GM11168 (cell line): Measurements from ENCODE around the gene ATOH8.

Experiments used
- in situ Hi-C: fragments of 300-500 bp; cut with MboI; formaldehyde crosslinking; loops from one replicate; pipeline ENCODE4 v1.12.0; 2022; ENCODE audit warnings: low sequenced_read_pairs; ENCODE audit not compliant: unreplicated experiment

The ATOH8 gene

DNA sequence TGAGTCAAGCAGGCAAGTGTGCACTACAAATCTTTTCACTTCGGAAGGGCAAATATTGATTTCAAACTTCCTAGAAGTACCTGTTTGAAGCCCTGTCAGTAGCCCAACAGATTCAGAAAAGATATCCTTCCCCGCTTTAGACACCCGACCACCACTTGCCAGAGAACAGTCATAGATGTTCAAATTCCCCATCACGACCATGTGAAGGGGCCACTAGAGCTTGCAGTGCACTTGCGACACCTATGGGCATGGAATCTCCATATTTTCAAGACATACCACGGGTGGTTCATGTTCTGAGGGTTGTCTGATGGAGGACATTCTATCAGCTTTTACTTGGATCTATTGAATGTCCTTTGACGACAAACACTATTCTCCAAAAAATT lies 35.8 kb upstream of the ATOH8 start:
- in situ Hi-C loops = no loop called here

- in situ Hi-C loops = no loop called here
Measured at GRCh38 chr2:85718885-85719492, 34.8 kb upstream of the ATOH8 start.

DNA sequence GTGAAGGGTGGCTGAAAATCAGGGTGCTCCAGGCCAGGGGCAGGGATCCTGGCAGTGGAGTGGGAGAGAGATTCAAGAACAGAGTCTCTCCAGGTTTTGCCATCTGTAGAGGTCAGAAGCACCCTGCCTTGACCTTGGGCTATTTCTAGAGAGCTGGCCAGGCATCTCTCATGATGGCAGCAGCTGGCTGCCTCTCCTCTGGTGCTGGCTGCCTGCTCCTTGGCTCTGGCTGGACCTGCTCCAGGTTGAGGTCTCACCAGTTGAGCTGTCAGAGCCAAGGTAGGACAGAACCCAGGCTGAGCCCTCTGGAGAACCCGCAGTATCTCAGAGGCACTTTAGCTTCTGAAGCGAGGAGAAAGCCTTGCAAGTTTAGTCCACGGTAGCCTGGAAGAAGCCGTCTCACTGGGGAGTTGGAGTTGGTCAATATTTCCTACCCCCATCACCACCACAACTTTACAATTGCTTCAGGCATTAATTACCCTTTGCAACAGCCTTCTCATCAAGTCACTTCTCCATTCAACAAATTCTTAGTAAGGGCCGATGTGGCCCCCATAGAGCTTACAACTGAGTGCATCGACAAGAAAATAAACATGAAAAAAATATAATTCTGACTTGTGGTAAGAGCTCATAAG lies 34.1 kb upstream of the ATOH8 start:
- in situ Hi-C loops = no loop called here

DNA sequence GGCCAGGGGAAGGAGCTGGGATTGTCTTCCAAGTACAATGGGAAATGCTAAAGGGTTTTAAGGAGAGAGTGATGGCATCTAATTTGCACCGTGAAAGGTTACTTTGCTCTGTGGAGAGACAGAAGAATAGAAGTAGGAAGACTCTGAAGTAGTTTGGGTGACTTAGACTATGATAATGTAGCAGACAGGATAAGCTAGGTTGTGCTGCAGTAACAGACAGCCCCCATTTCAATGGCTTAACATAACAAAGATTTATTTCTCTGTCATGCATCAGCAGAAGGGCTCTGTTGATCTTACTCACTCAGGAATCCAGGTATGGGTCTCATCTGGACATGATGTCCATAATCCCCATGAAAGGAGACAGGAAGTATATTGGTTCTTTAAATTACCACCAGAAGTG lies 33.3 kb upstream of the ATOH8 start:
- in situ Hi-C loops = no loop called here

DNA sequence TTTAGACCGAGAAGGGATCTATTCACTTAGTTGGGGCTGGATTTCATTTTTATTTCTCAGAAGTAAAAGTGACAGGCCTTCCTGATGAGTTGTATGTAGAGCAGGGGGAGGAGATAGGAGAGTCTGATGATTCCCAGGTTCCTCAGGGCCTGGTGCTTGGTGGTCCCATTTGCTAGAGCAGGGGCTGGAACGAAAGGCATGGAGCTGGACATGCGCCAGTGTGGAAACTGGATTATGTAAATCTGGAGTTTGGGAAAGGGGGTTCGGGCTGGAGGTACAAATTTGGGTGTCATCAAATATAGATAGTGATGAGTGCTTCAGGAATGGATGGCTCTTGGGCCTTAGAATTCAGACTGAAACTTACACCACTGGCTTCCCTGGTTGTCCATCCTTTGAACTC lies 32.1 kb upstream of the ATOH8 start:
- in situ Hi-C loops = no loop called here

DNA sequence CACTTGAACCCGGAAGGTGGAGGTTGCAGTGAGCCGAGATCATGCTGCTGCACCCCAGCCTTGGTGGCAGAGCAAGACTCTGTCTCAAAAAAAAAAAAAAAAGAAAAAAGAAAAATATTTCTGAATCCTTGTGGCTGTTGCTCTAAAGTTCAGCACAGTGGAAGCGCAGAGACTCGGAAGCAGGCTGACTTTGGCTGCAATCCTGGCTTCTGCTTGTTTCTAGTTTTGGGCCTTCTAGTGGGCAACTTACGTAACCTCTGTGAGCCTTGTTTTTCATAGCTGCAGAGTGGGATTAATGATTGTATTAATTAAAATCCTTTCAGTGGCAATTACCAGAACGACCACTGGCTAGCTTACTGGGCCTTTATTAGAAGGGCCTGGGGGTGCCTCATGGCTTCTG lies 31.3 kb upstream of the ATOH8 start:
- in situ Hi-C loops = no loop called here

GRCh38 chr2:85723707-85724360 lies 30.0 kb upstream of the ATOH8 start:
- in situ Hi-C loops = no loop called here

- in situ Hi-C loops = loop anchor here (5.0 kb wide), 1 partner anchor 88 kb away; no protein-coding TSS in a partner anchor
Measured at GRCh38 chr2:85724731-85725181, 29.0 kb upstream of the ATOH8 start.

DNA sequence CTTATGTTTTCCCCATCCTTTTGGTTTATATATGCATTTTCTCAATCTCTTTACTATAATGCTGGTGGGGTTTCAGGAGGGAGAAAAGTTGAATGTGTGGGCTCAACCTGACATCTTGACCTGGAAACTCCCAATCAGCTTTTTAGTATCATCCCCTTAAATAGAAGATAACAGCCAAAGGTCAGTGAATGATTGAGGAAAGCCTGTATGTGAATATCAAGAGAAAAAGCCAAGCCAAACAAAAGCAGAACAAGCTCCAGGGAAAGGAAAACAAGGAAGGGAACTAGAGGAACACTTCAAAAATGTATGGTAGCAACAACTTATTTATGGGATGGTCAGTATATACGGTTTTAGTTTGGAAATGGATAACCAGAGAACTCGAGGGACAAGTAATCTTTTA lies 28.3 kb upstream of the ATOH8 start:
- in situ Hi-C loops = loop anchor here (5.0 kb wide), 1 partner anchor 87 kb away; no protein-coding TSS in a partner anchor

DNA sequence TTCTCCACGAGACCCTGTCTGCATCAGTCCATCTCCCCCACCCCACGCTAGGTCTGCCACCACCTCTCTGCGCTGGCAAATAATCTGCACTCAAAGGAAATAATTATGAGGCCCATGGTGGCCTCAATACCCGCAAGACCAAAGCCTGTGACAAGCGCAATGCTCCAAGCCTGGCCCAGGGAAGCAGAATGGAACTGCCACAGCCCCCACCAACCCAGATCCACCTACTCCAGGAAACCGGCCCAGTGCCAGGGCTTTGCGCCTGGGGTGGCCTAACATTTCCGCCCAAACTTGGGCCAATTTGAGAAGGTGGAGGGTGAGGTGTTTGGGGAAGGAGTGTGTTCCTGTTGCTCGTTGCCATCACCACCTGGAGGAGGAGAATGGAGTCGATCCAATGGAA lies 26.0 kb upstream of the ATOH8 start:
- in situ Hi-C loops = loop anchor here (5.0 kb wide), 1 partner anchor 85 kb away; no protein-coding TSS in a partner anchor

- in situ Hi-C loops = loop anchor here (5.0 kb wide), 1 partner anchor 84 kb away; no protein-coding TSS in a partner anchor
Measured at GRCh38 chr2:85728342-85728741, 25.4 kb upstream of the ATOH8 start.

DNA sequence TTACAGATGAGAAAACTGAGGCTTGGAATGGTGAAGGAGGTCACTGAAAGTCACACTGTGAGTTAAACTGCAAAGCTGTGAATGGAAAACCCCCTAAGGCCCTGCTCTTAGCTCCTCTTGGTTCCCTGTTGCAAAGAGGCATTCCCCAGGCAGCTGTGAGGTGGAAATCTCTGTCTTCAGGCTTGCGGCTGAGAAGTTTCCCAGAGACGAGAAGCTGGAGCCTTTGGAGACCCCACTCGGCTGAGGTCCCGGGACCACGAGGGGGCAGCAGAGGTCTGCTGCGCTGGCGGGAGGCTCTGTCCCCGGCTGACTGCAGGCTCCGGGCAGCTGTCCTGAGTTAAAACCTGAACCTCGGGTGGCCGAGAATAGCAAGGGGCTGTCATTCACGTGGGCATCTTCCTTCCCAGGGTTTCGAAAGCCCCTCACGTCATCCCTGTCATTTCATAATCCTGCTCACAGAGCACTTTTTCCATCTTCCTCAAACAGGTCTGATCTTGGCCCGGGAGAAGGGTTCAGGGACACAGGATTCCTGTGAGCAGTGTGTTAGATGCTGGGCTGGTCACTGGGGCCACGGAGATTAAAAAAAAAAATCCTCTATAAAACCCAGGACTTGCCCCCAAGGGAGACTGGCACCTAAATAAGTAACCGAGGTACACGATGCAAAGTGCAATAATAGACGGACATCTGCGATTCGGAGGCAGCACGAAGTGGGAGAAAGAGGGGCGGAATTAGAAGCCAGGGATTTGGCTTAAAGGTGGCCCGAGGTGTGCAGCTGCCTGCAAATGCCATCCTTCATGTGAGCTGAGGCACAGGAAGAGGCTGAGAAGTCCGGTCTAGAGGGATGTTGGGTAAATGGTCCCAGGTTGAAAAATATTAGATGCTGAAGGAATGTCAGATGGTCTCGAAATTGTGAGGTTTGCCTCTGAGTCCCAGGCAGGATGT lies 24.6 kb upstream of the ATOH8 start:
- in situ Hi-C loops = loop anchor here (5.0 kb wide), 1 partner anchor 83 kb away; no protein-coding TSS in a partner anchor

DNA sequence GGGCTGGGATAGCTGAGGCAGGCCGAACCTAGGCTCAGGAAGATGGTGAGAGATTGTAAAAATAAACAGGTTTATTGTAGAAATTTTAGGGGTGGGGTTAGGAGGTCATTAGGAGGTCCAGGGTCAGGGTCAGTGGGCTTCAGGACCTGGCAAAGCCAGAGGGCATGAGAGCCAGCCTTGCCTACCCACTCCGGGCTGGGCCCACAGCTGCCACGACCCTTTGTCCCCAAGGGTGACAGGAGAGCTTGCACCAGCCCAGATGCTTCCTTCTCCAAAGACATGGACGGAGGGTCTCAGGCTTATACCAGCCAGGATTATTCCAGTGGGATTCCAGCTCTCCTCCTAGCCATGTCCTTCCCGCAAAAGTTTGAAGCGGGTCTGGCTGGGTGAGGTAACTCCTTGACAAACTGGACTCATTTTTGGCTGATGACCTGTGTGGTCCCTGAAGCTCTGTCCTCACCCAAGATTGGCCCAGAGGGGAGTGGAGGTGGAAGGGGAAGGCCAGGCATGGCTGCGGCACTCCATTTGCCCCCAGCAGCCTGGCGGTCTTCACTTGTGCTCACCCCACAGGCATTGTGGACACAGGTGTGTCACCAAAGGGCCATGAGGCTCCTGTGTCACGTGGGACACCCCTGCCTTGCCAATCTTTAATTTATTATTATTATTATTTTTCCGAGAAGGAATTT lies 23.8 kb upstream of the ATOH8 start:
- in situ Hi-C loops = loop anchor here (5.0 to 10.0 kb wide), 2 partner anchors 82 to 345 kb away; no protein-coding TSS in a partner anchor

DNA sequence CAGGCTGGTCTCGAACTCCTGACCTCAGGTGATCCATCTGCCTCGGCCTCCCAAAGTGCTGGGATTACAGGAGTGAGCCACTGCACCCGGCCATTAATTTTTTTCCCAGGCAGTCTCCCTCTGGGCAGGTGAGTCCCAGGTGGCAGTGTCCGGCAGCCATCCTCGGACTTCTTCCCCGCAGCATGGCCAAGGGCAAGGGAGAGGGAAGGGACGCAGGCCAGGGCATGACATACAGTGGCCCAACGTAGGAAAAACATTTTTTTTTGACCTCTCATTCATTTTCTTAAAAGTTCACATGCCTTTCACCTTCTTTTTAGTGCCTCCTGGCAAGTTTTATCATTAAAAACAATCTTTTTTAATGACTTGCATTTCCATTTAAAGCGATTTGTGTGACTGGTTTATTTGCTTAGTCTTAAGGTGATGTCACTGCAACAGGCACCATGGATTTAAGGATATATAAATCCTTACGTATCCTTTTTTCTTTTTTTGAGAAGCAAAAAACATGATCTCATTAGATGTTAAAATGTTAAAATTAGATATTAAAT lies 23.0 kb upstream of the ATOH8 start:
- in situ Hi-C loops = loop anchor here (10.0 kb wide), 1 partner anchor 344 kb away; no protein-coding TSS in a partner anchor

- in situ Hi-C loops = loop anchor here (10.0 kb wide), 1 partner anchor 343 kb away; no protein-coding TSS in a partner anchor
Measured at GRCh38 chr2:85731606-85732005, 22.2 kb upstream of the ATOH8 start.

- in situ Hi-C loops = loop anchor here (10.0 kb wide), 1 partner anchor 342 kb away; no protein-coding TSS in a partner anchor
Measured at GRCh38 chr2:85732467-85733120, 21.2 kb upstream of the ATOH8 start.

GRCh38 chr2:85733121-85733960 lies 20.4 kb upstream of the ATOH8 start:
- in situ Hi-C loops = loop anchor here (10.0 kb wide), 1 partner anchor 341 kb away; no protein-coding TSS in a partner anchor

DNA sequence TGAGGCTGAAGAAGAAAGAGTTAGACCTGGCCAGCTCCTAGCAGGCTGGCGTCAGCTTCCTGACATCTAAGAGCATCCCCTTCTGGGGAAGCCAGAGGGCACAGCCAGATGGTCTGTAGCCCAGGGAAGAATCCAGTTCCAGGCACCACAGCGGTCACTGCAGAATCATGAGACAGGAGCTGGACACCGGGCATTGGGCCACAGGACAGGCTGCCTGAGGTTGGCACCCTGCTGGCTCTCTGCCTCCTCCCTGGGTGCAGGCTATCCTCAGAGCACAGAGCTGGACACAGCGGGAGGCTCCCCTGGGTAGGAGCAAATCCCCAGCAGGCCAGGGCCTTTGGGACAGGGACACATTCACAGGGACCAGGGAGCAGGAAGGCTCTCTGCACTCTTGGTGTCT lies 19.8 kb upstream of the ATOH8 start:
- in situ Hi-C loops = loop anchor here (10.0 kb wide), 1 partner anchor 341 kb away; no protein-coding TSS in a partner anchor
